Caco-2 (cell line): ENCODE results near the gene DDHD1. TPM values are rescaled to one million over a fixed set of nuclear protein-coding genes. Genes with fewer than 3 reads are reported as not detected.

Experiments
- BruUV-seq: library from RNA; stranded (reverse); fragments of 400-500 nt; replicated peaks from 2 replicates; lab custom pipeline; 2021; lab: Mats Ljungman, UMichigan
- CTCF ChIA-PET: fragments of 300-600 bp; sonication (Branson Sonifier 250); formaldehyde crosslinking; loops from one replicate; lab custom pipeline; 2022; ENCODE audit warnings: antibody characterized with exemption; lab: Charles Lee
- POLR2A ChIA-PET: fragments of 300-600 bp; sonication (Branson Sonifier 250); formaldehyde crosslinking; loops from one replicate; lab custom pipeline; 2022; ENCODE audit warnings: antibody characterized with exemption; lab: Charles Lee
- DNase-seq, 2 experiments: peaks; one replicate each; pipeline versions ENCODE4 v3.0.0 to v3.0.0-alpha.2; 2020 to 2022
- H3K27me3 ChIP-seq: replicated peaks from 2 replicates; pipeline ENCODE4 v1.6.0; 2011; ENCODE audit warnings: low read length; ENCODE audit not compliant: control insufficient read depth, insufficient read depth
- H3K36me3 ChIP-seq: 2 replicates; pipeline ENCODE4 v1.5.1; 2011; ENCODE audit warnings: low read length; ENCODE audit not compliant: control insufficient read depth, insufficient read depth
- H3K4me1 ChIP-seq: fragments of 250-450 bp; sonication (Bioruptor Pico); 2 replicates; pipeline ENCODE4 v1.5.1; 2020; ENCODE audit warnings: mild to moderate bottlenecking
- H3K4me3 ChIP-seq: 2 replicates; pipeline ENCODE4 v1.5.1; 2011; ENCODE audit warnings: low read depth, mild to moderate bottlenecking, control low read depth, low read length
- H3K9me3 ChIP-seq: fragments of 250-450 bp; sonication (Bioruptor Pico); 2 replicates; pipeline ENCODE4 v1.5.1; 2020; ENCODE audit warnings: mild to moderate bottlenecking, moderate library complexity
- H3K27ac Mint-ChIP-seq: one replicate; pipeline ENCODE4 v1.8.0; 2022; ENCODE audit warnings: mixed read lengths; ENCODE audit not compliant: unreplicated experiment
- H3K27me3 Mint-ChIP-seq: one replicate; pipeline ENCODE4 v1.8.0; 2022; ENCODE audit warnings: mixed read lengths; ENCODE audit not compliant: insufficient read depth, unreplicated experiment
- H3K36me3 Mint-ChIP-seq: one replicate; pipeline ENCODE4 v1.8.0; 2022; ENCODE audit warnings: mild to moderate bottlenecking, mixed read lengths; ENCODE audit not compliant: insufficient read depth, unreplicated experiment
- H3K4me1 Mint-ChIP-seq: one replicate; pipeline ENCODE4 v1.8.0; 2022; ENCODE audit warnings: low read depth, mixed read lengths; ENCODE audit not compliant: unreplicated experiment
- H3K4me3 Mint-ChIP-seq: one replicate; pipeline ENCODE4 v1.8.0; 2022; ENCODE audit warnings: mild to moderate bottlenecking, moderate library complexity, mixed read lengths; ENCODE audit not compliant: unreplicated experiment
- H3K9me3 Mint-ChIP-seq: one replicate; pipeline ENCODE4 v1.8.0; 2022; ENCODE audit warnings: mixed read lengths; ENCODE audit not compliant: unreplicated experiment
- CTCF ChIP-seq, 2 experiments: fragments of 200-600 bp in 1 of 2; IDR thresholded peaks; 1 replicate in 1 of 2; 2 replicates in 1 of 2; pipeline versions ENCODE4 v1.5.1 to v1.8.0; 2011 to 2022; ENCODE audit warnings: antibody characterized with exemption in 1 of 2, control low read depth in 1 of 2, inconsistent platforms in 1 of 2, low read depth in 1 of 2, low read length in 1 of 2, mild to moderate bottlenecking in 1 of 2, moderate library complexity in 1 of 2; ENCODE audit not compliant: insufficient read depth in 1 of 2, severe bottlenecking in 1 of 2, unreplicated experiment in 1 of 2
- intact Hi-C: fragments of 100-400 bp; cut with micrococcal nuclease; formaldehyde crosslinking; loops from one replicate; pipeline ENCODE4 v1.10.0; 2022; ENCODE audit not compliant: unreplicated experiment
- total RNA-seq: library from RNA; stranded (reverse); gene quantifications from 2 replicates; pipeline ENCODE4 v1.2.3, GENCODE V29; 2022

The DDHD1 gene
- total RNA-seq, 1 experiment from 2014 or later, result 8.8 TPM

- Mint-ChIP-seq H3K27me3 (no peaks in the 10 kb centered on the region), H3K27ac (no peak overlapping the region), H3K36me3 (no peaks in the 10 kb centered on the region), H3K4me3 (no peak overlapping the region), H3K9me3 (no peaks in the 10 kb centered on the region), H3K4me1 (no peaks in the 10 kb centered on the region)
- H3K4me1 ChIP-seq, result peaks cover 9% of the 10 kb centered on the region; the same call in 1 of the 2 replicates
- ChIA-PET POLR2A (no interaction called here), CTCF (no interaction called here)
- H3K27me3 ChIP-seq, result no peaks in the 10 kb centered on the region
- H3K9me3 ChIP-seq, result peaks cover 6% of the 10 kb centered on the region; the same call in 1 of the 2 replicates
- intact Hi-C loops, result no loop called here
- no peak for TF ChIP-seq CTCF (IDR thresholded peaks at IDR 0.05; ENCODE audit: insufficient read depth in 1 of 2, low read depth in 1 of 2, low read length in 1 of 2, severe bottlenecking in 1 of 2, unreplicated experiment in 1 of 2)
- DNase-seq, result no peak
- no peak overlapping the region for H3K4me3 ChIP-seq
- H3K36me3 ChIP-seq, result no peaks in the 10 kb centered on the region
- no TSS peak for BruUV-seq
These were observed 46.4 kb downstream of the DDHD1 start for GRCh38 chr14:53106768-53107167.

- Histone ChIP-seq H3K4me1 (no peaks in the 10 kb centered on the region), H3K4me3 (no peak overlapping the region), H3K9me3 (peaks cover 6% of the 10 kb centered on the region; the same call in 1 of the 2 replicates), H3K27me3 (no peaks in the 10 kb centered on the region), H3K36me3 (no peaks in the 10 kb centered on the region)
- ChIA-PET POLR2A (interaction anchor here (0.6 kb wide), 1 partner anchor 153 kb away, joined by 3 read pairs; no protein-coding TSS in a partner anchor), CTCF (no interaction called here)
- intact Hi-C loops, result no loop called here
- H3K27ac Mint-ChIP-seq, result no peak overlapping the region
- BruUV-seq, result no TSS peak
- no peak for DNase-seq
- no peak for TF ChIP-seq CTCF (IDR thresholded peaks at IDR 0.05; ENCODE audit: insufficient read depth in 1 of 2, low read depth in 1 of 2, low read length in 1 of 2, severe bottlenecking in 1 of 2, unreplicated experiment in 1 of 2)
- H3K27me3 Mint-ChIP-seq, result no peaks in the 10 kb centered on the region
- no peaks in the 10 kb centered on the region for H3K4me1 Mint-ChIP-seq
- H3K9me3 Mint-ChIP-seq, result no peaks in the 10 kb centered on the region
- no peak overlapping the region for H3K4me3 Mint-ChIP-seq
- no peaks in the 10 kb centered on the region for H3K36me3 Mint-ChIP-seq
These were observed 49.3 kb downstream of the DDHD1 start for GRCh38 chr14:53103636-53104340.

GRCh38 chr14:53093206-53093605 is 59.9 kb downstream of the DDHD1 start:
- Mint-ChIP-seq H3K9me3 (no peaks in the 10 kb centered on the region), H3K27ac (no peak overlapping the region), H3K4me3 (no peak overlapping the region), H3K27me3 (no peaks in the 10 kb centered on the region), H3K36me3 (no peaks in the 10 kb centered on the region), H3K4me1 (no peaks in the 10 kb centered on the region)
- intact Hi-C loops, result no loop called here
- H3K9me3 ChIP-seq, result 0 out of 2 replicates have a peak, but pooled peaks cover 3% of the 10 kb centered on the region
- ChIA-PET POLR2A (no interaction called here), CTCF (no interaction called here)
- H3K4me1 ChIP-seq, result no peaks in the 10 kb centered on the region
- H3K27me3 ChIP-seq, result no peaks in the 10 kb centered on the region
- H3K4me3 ChIP-seq, result no peak overlapping the region
- no peak for TF ChIP-seq CTCF (IDR thresholded peaks at IDR 0.05; ENCODE audit: insufficient read depth in 1 of 2, low read depth in 1 of 2, low read length in 1 of 2, severe bottlenecking in 1 of 2, unreplicated experiment in 1 of 2)
- H3K36me3 ChIP-seq, result no peaks in the 10 kb centered on the region
- DNase-seq, result no peak
- no TSS peak for BruUV-seq
